A549 (cell line): ENCODE data around the gene LAMB1.

Experiments
- CBX2 ChIP-seq: fragments of 200-600 bp; sonication (generic); IDR thresholded peaks from 2 replicates; pipeline ENCODE4 v1.6.1; 2016; ENCODE audit warnings: low read depth, mild to moderate bottlenecking, borderline replicate concordance
- CEBPB ChIP-seq, 2 experiments: fragments of >200 bp in 1 of 2; sonication (Bioruptor Twin) in 1 of 2; formaldehyde crosslinking in 1 of 2; IDR thresholded peaks; 2 replicates each; pipeline ENCODE4 v1.6.1; 2012 to 2016
- JUNB ChIP-seq: fragments of >200 bp; sonication (Bioruptor Twin); formaldehyde crosslinking; IDR thresholded peaks from 2 replicates; pipeline ENCODE4 v1.6.1; 2016
- MAZ ChIP-seq: fragments of 150-350 bp; IDR thresholded peaks from 2 replicates; pipeline ENCODE4 v1.6.1; 2014; ENCODE audit warnings: antibody characterized with exemption, low read depth, low read length, borderline replicate concordance
- POLR2A ChIP-seq: IDR thresholded peaks from 2 replicates; pipeline ENCODE4 v1.6.1; 2012; ENCODE audit warnings: mild to moderate bottlenecking, low read length
- RAD21 ChIP-seq, 2 experiments: fragments of >200 bp in 1 of 2; sonication (Bioruptor Twin) in 1 of 2; formaldehyde crosslinking in 1 of 2; IDR thresholded peaks in 1 of 2; conservative IDR thresholded peaks in 1 of 2; 2 replicates in 1 of 2; 3 replicates in 1 of 2; pipeline ENCODE4 v1.6.1; 2012 to 2018; ENCODE audit warnings: inconsistent platforms in 1 of 2
- TF ChIP-seq, protein P1 (sequence below): fragments of >200 bp; sonication (Bioruptor Twin); formaldehyde crosslinking; IDR thresholded peaks from 3 replicates; pipeline ENCODE4 v1.5.1; 2016
- TF ChIP-seq, protein P2 (sequence below): fragments of 150-350 bp; IDR thresholded peaks from 2 replicates; pipeline ENCODE4 v1.6.1; 2014; ENCODE audit warnings: low read depth, mild to moderate bottlenecking, low read length
- TF ChIP-seq, protein P3 (sequence below): IDR thresholded peaks from 2 replicates; pipeline ENCODE4 v1.6.1; 2012

DNA sequence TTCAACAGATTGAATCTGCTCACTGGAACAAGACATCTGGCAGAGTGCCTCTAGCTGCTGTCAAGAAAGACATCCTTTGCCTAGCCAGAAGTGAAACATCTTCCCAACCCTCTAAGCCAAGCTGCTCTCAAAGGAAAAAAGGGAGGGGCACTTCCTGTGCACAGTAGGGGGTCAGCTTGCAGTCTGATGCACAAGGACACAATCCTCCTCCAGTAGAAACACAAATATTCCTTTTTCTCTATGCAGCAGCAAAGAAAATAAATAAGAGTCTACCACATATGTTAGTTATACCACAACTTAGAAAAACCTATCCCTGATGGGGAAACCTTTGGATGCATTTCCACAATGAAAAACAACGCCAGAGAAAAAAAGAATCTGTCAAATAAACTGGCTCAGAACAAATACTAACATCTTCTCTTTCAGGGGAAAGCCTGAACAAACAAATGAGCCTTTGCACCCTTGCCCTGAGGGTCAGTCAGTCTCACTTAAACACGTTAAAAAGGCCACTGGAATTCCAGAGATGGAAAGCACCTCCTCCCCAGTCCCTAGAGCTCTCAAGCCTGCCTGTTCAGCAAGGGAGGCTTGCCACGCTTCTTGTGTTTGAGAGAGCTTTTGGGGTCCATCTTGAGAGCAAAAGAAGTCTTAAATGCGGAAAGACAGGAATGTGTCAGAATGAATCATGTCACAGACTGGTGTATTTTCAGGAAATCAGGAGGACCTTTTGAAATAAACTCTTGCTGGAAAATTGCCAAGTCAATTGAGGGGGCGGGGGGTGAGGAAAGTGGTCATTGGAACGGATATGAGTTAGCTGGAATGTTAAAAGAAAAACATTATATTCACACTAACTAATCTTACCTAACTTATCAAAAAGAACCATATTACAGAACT lies 7.5 kb downstream of the LAMB1 start:
- TF ChIP-seq CEBPB (IDR thresholded peaks at IDR 0.05) (no peak), CBX2 (no peak), POLR2A (no peak), RAD21 (conservative IDR thresholded peaks at IDR 0.05 in 1 of 2, IDR thresholded peaks at IDR 0.05 in 1 of 2) (no peak; a peak in 1 of 5 replicates), MAZ (no peak), JUNB (peak; percentile 28)
- TF ChIP-seq, protein P1, sequence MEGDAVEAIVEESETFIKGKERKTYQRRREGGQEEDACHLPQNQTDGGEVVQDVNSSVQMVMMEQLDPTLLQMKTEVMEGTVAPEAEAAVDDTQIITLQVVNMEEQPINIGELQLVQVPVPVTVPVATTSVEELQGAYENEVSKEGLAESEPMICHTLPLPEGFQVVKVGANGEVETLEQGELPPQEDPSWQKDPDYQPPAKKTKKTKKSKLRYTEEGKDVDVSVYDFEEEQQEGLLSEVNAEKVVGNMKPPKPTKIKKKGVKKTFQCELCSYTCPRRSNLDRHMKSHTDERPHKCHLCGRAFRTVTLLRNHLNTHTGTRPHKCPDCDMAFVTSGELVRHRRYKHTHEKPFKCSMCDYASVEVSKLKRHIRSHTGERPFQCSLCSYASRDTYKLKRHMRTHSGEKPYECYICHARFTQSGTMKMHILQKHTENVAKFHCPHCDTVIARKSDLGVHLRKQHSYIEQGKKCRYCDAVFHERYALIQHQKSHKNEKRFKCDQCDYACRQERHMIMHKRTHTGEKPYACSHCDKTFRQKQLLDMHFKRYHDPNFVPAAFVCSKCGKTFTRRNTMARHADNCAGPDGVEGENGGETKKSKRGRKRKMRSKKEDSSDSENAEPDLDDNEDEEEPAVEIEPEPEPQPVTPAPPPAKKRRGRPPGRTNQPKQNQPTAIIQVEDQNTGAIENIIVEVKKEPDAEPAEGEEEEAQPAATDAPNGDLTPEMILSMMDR = no peak
- TF ChIP-seq, protein P2, sequence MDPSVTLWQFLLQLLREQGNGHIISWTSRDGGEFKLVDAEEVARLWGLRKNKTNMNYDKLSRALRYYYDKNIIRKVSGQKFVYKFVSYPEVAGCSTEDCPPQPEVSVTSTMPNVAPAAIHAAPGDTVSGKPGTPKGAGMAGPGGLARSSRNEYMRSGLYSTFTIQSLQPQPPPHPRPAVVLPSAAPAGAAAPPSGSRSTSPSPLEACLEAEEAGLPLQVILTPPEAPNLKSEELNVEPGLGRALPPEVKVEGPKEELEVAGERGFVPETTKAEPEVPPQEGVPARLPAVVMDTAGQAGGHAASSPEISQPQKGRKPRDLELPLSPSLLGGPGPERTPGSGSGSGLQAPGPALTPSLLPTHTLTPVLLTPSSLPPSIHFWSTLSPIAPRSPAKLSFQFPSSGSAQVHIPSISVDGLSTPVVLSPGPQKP = no peak
- TF ChIP-seq, protein P3, sequence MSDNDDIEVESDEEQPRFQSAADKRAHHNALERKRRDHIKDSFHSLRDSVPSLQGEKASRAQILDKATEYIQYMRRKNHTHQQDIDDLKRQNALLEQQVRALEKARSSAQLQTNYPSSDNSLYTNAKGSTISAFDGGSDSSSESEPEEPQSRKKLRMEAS = peak; percentile 50; the same call in 1 of the 2 replicates
